HG02759 (cell line): ENCODE measurements around the gene CATSPER3.
"Not testable (repeated sequence)": the region's sequence is repeated elsewhere in the genome, so short reads cannot be mapped to it uniquely, and the experiment has no call there.

Experiments
- ATAC-seq: cut with Tn5 transposase; IDR thresholded peaks from one replicate; pipeline ENCODE4 v1.9.1; 2021; ENCODE audit warnings: mild to moderate bottlenecking, moderate library complexity; ENCODE audit not compliant: unreplicated experiment

CATSPER3 gene

GRCh38 chr5:134969166-134969565 is 1.5 kb downstream of the CATSPER3 start:
- ATAC-seq = no peak

DNA sequence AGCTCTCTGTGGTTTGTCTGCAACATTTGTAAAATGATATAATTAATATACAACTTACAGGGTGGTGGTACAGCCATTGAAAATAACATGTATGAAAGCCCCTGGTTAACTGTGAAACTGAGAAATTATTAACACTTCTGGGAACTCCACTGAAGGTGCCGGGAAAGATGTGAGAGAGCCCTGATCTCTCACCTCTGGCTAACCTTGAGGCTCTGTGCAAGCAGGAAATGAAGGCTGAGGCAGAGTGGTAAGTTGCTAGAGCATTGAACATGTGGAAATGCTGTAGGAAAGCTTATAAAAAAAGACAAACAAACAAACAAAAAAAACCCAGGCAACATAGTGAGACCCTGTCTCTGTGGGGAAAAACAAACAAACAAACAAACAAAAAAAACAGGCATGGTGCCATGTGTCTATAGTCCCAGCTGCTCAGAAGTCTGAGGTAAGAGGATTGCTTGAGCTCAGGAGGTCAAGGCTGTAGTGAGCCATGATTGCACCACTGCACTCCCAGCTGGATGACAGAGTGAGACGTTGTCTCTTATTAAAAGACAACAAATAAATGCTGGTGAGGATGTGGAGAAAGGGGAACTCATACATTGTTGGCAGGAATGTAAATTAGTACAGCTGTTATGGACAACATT is 7.5 kb downstream of the CATSPER3 start:
- no peak for ATAC-seq

DNA sequence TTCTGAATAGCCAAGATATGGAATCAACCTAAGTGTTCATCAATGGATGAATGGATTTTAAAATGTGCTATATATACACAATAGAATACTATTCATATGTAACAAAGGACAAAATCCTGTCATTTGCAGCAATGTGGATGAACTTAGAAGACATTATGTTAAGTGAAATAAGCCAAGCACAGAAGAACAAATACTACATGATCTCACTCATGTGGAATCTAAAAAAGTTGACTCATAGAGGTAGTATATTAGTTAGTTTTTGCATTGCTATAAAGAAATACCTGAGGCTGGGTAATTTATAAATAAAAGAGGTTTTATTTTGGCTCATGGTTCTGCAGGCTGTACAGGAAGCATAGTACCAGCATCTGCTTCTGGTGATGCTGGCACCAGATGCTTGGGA is 8.1 kb downstream of the CATSPER3 start:
- no peak for ATAC-seq

GRCh38 chr5:134976841-134977240 is 9.1 kb downstream of the CATSPER3 start:
- ATAC-seq = no peak

GRCh38 chr5:134979416-134979815 is 11.7 kb downstream of the CATSPER3 start:
- ATAC-seq = no peak

DNA sequence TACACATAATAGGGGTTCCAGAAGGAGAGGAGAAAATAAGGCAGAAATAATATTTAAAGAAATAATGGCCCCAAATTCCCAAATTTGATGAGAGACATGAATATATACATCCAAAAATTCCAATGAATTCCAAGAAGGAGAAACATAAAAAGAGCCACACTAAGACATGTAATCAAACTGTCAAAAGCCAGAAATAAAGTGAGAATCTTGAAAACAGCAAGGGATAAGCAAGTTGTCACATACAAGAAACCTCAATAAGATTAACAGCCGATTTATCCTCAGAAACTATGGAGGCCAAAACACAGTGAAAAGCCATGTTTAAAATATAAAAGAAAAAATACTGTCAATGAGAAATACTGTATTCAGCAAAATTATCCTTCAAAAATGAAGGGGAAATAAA is 14.5 kb downstream of the CATSPER3 start:
- no peak for ATAC-seq

DNA sequence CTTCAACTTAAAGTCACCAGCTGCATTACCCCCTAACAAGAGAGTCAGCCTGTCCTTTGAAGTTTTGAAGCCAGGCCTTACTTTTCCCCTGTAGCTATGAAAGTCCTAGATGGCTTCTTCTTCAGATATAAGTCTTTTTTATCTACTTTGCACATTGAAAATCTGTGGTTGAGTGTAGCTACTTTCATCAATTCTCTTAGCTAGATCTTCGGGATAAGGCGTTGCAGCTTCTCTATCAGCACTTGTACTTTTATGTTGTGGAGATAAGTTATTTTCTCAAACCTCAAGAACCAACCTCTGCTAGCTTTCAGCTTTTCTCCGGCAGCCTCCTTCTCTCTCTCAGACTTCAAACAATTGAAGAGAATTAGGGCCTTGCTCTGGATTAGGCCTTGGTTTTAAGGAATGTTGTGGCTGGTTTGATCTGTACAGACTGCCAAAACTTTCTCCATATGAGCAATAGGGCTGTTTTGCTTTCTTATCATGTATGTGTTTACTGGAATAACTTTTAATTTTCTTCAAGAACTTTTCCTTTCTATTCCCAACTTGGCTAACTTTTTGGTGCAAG is 21.6 kb downstream of the CATSPER3 start:
- ATAC-seq = no peak

DNA sequence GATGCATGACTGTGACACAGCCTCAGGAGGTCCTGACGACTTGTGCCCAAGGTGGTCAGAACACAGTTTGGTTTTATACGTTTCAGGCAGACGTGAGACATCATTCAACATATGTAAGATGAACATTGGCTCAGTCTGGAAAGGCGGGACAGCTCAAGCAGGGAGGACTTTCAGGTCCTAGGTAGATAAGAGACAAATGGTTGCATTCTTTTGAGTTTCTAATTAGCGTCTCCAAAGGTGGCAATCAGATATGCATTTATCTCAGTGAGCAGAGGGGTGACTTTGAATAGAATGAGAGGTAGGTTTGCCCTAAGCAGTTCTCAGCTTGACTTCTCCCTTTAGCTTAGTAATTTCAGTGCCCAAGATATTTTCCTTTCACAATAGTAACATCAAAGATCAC is 22.5 kb downstream of the CATSPER3 start:
- ATAC-seq = not testable (repeated sequence)

- ATAC-seq = no peak
Measured at GRCh38 chr5:134992148-134992547, 24.4 kb downstream of the CATSPER3 start.

DNA sequence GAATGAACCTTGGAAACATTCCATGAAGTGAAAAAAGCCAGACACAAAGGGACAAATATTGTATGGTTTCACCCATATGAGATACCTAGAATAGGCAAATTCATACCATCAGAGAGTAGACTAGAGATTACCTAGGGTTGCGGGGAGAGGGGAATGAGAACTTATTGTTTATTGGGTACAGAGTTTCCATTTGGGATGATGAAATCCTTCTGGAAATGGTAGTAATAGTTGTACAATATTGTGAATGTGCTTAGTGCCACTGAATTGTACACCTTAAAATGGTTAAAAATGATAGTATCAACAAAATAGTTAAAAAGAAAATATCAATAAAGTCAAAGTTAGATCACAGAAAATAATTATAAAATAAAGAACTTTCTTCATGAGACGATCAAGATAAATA is 25.5 kb downstream of the CATSPER3 start:
- no peak for ATAC-seq

DNA sequence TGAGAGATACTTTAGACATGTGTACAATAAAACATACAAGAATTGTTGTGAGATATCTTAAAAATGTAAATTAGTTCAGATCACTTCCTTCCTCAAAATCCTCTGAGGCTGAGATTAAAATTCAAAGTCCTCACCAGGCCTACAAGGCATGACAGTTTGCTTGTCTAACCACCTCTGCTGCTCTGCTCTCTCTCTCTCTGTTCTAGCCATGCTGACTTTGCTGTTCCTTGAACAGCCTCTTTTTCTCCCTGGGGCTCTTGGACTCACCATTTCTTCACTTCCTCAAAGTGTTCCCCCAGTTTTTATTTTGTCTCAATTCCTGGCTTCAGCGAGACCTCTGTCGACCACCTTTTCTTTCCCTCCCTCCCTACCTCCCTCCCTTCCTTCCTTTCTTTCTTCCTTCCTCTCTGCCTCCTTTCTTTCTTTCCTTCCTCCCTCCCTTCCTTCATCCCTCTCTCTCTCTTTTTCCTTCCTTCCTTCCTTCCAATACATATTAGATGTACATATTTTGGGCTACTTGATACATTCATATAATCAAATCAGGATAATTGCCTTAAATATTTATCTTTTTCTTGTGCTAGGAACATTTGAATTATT is 27.0 kb downstream of the CATSPER3 start:
- no peak for ATAC-seq

- no peak for ATAC-seq
Measured at GRCh38 chr5:134995850-134996402, 28.2 kb downstream of the CATSPER3 start.

GRCh38 chr5:134997015-134997414 is 29.3 kb downstream of the CATSPER3 start:
- ATAC-seq = no peak

DNA sequence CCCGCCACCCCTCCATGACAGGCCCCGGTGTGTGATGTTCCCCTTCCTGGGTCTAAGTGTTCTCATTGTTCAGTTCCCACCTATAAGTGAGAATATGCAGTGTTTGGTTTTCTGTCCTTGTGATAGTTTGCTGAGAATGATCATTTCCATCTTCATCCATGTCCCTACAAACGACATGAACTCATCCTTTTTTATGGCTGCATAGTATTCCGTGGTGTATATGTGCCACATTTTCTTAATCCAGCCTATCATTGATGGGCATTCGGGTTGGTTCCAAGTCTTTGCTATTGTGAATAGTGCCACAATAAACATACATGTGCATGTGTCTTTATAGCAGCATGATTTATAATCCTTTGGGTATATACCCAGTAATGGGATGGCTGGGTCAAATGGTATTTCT is 30.4 kb downstream of the CATSPER3 start:
- ATAC-seq = not testable (repeated sequence)

DNA sequence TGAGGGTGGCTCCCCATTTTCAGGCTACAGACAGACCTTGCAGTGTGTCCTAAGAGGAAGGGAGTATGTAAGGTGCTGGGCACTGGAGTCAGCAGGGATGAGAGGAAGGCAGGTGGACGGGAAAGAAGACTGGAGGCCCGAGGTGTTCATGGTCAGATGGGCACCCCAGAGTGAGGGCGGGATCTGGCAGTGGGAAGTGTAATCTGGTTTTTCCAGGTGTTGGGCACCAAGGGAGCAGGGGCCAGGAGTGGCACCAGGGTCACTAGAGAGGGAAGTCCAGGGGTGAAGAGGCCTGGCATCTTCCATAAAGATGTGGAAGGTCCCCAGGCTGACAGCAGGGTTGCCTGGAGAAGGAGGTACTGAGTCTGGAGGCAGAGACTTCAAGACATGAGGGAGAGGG is 36.7 kb downstream of the CATSPER3 start:
- no peak for ATAC-seq

GRCh38 chr5:135005076-135005475 is 37.4 kb downstream of the CATSPER3 start:
- ATAC-seq = no peak

GRCh38 chr5:135007305-135007704 is 39.6 kb downstream of the CATSPER3 start:
- no peak for ATAC-seq

GRCh38 chr5:135007749-135008363 is 40.1 kb downstream of the CATSPER3 start:
- ATAC-seq = no peak

DNA sequence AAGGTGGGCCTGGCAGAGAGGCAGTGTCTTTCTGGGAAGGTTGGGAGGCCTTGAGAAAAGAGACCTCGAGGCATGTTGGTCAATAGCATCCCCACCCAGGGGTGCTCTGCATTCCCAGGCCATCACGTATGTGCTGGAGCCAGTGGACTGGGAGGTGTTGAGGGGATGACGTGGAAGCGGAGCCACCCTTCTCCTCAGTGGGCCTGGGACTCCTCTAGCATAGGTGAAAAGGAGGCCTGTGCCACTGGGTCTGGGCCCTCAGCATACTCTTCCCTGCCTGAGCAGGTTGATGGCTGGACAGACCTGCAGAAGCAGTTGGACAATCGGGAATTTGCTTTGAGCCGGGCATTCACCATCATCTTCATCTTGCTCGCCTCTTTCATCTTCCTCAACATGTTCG is 40.8 kb downstream of the CATSPER3 start:
- ATAC-seq = no peak

DNA sequence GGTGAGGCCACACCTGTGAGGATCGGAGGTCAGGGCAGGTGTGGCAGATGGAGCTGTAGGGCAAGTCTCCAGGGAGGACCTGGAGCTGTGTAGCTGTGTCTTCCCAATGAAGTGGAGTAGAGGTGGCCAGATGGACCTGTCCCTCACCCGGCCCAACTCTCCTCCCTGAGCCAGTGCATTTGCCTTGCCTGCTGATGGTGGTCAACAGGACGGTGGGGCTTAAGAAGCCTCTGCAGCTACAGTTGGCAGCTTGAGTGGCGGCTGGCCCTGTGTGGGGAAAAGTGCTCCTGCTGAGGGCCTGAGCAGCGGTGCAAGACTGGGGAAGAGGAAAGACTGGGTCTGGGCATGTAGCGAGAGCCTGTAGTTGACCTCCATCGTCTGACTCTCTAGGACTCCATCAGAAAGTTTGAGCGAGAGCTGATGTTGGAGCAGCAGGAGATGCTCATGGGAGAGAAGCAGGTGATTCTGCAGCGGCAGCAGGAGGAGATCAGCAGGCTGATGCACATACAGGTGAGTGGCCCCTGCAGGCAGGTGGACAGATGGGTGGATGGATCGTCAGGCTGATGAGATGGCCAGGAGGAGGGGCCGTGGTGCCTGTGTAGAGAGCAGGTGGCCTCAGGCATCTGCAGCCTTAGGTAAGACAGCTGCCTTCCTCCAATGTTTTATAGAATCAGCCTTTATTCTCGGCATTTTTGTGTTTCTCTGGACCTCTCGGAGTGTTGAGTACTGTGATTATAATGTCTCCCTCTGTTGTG is 41.5 kb downstream of the CATSPER3 start:
- ATAC-seq = no peak
